Suprapubic skin (tissue), 4 donors: ENCODE measurements around the gene MICU1.
A peak's percentile ranks its signal among the peaks of the same experiment; 100 is the strongest.

Source experiments
- CTCF ChIP-seq, 2 donors: fragments of 200-600 bp in 1 of 2; fragments of 450-650 bp in 1 of 2; sonication (generic) in 1 of 2; IDR thresholded peaks; one replicate each; pipeline ENCODE4 v1.5.1; 2016 to 2019; ENCODE audit warnings: antibody characterized with exemption in 2 of 2, mild to moderate bottlenecking in 1 of 2, moderate library complexity in 1 of 2
- POLR2A ChIP-seq, 2 donors: fragments of 450-650 bp; IDR thresholded peaks; one replicate each; pipeline ENCODE4 v1.6.1; 2017; ENCODE audit warnings: antibody characterized with exemption in 2 of 2, mild to moderate bottlenecking in 2 of 2, moderate library complexity in 2 of 2
- POLR2AphosphoS5 ChIP-seq, 3 donors: sonication (generic); formaldehyde crosslinking; IDR thresholded peaks; one replicate each; pipeline ENCODE4 v1.6.1; 2017; ENCODE audit warnings: antibody characterized with exemption in 3 of 3

GRCh38 chr10:72625608-72626443 is at the start of gene MICU1:
- no peak for TF ChIP-seq CTCF (IDR thresholded peaks at IDR 0.05)
- no peak for TF ChIP-seq POLR2A (IDR thresholded peaks at IDR 0.05)
- peak in 2 of 3 donors; percentile 20 to 30 for TF ChIP-seq POLR2AphosphoS5 (IDR thresholded peaks at IDR 0.05)
